Left forelimb (tissue), 1 donor: Measurements from ENCODE around the gene ADAMTS2.

Experiments used
- DNase-seq: peaks from one replicate; pipeline ENCODE4 v3.0.0-alpha.2; 2018; ENCODE audit warnings: low spot score

The ADAMTS2 gene

DNA sequence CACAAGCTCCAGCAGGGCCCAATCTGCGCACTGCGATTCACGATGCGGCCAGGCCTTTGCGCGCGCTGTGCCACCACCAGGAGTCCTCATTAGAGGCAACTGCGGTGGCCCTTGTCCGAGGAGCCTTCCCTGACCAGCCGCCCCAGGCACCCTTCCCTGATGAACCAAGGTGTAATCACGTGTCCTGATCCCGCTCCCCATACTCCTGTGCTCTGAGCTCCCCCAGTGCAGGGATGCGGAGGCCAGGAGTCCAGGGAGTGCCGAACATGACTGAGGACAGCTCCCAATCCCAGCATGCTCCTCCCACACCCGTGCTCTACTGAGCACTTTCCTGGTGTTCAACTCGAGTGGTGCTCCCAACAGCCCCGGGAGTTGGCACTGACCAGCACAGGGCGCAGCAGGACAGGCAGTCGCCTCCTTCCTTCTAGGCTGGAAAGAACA is 150.3 kb downstream of the ADAMTS2 start:
- DNase-seq, result no peak

GRCh38 chr5:179194201-179194910 is 150.9 kb downstream of the ADAMTS2 start:
- DNase-seq, result no peak

GRCh38 chr5:179193746-179194145 is 151.5 kb downstream of the ADAMTS2 start:
- no peak for DNase-seq

GRCh38 chr5:179192891-179193470 is 152.3 kb downstream of the ADAMTS2 start:
- DNase-seq, result no peak

DNA sequence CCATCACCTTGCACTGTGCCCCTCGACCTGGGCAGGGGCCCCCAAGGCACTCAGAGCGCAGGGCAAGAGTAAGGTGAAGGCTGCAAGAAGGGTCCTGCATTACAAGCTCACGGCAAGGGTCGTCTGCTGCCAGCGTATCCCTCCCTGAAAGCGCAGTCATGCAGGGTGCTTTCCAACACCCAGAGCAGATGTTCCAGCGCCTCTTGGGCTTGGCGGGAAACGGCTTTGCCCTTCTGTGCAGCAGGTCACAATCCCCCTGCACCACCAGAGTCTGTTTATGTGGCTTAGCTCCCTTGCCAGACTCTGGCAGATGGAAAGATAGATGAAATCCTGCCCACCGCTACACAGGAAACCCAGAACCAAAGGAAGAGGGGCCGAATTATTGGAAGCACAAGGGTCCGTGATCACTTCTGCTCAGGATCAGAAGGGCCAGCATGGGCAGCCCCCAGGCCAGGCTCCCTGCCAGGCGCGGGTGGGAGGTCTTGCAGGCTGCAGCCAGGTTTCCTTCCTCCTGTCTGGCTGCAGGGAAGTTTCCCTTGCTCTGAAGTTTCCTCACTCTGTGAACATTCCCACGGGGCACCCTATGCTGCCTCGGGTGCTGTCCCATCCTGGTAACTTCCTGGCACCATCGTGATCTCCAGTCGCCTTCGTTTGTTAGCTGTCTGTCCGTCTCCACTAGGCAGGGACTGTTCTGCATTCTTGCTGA is 152.9 kb downstream of the ADAMTS2 start:
- no peak for DNase-seq

DNA sequence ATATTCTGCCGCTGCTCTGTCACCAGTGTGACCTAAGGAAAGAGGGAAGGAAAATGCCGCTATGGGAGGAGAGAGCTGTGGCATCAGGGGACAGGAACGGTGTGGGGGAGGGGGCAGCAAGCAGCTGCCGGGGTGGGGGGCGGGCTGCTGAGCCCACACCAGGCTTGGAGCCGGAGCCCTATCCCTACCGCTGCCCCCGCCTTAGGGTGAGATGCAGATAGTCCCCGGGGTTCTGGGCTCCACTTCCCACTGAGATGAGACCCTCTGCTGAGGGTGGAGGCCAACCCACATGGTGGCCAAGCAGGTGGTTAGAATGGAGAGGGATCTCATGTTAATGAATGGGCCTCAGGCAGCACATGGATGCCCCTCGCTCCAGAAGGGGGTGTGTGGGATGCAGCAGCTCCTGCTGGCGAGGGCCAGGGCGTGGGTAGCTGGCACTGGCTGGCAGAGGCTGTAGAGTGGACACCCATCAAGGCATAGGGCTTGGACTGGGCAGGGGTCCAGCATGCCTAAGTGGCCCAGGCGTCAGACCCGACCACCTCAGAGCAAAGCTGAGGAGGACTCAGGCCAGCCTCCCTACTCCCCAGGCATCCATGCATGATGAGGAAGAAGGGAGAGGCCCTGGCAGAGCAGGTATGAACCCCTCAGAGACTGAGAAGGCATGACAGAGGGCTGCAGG is 153.6 kb downstream of the ADAMTS2 start:
- DNase-seq, result no peak

GRCh38 chr5:179190851-179191505 is 154.3 kb downstream of the ADAMTS2 start:
- DNase-seq, result no peak

- DNase-seq, result no peak
Observed at GRCh38 chr5:179188636-179189035, 156.6 kb downstream of the ADAMTS2 start.

- DNase-seq, result no peak
Observed at GRCh38 chr5:179187681-179188575, 157.3 kb downstream of the ADAMTS2 start.

GRCh38 chr5:179187229-179187678 is 158.0 kb downstream of the ADAMTS2 start:
- DNase-seq, result no peak

DNA sequence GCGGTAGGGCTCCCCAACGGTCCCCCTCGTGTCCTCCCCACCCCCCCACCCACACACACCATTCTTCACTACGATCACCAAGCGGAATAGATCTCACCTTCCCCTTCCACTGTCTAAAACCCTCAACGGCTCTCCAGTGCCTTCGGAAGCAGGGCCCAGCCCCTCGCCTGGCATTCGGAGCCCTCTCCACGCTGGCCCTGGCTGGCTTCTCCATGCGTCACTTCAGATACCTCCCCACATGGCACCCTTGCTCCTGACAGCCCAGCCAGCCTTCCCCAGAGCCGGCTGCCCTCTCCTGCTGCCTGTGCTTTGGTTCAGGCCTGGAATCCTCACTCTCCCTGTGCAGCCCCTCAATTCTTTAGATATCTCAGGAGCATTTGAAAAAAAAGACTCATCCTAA is 158.5 kb downstream of the ADAMTS2 start:
- no peak for DNase-seq

DNA sequence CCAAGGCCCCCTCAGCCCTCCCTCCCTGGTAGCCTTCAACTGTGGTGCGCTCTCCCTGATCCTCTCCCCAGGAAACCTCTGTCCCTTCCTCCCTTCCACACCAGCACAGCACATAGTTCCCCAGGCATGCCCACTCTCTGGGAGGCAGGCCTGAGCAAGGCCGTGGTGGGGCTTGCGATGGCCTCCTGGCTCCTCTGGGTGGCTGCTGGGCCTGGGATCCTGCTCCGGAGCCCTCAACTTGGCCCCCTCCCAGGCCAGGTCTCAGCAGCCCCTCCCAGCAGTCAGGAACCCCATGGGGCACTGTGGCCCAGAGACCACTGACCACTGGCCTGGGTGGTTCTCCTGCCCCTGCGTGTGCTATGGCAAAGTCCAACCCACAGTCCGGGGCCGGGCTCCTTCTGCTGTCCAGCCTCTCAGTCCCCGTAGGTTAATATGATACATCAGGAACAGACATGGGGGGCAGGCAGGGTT is 159.3 kb downstream of the ADAMTS2 start:
- DNase-seq, result no peak

DNA sequence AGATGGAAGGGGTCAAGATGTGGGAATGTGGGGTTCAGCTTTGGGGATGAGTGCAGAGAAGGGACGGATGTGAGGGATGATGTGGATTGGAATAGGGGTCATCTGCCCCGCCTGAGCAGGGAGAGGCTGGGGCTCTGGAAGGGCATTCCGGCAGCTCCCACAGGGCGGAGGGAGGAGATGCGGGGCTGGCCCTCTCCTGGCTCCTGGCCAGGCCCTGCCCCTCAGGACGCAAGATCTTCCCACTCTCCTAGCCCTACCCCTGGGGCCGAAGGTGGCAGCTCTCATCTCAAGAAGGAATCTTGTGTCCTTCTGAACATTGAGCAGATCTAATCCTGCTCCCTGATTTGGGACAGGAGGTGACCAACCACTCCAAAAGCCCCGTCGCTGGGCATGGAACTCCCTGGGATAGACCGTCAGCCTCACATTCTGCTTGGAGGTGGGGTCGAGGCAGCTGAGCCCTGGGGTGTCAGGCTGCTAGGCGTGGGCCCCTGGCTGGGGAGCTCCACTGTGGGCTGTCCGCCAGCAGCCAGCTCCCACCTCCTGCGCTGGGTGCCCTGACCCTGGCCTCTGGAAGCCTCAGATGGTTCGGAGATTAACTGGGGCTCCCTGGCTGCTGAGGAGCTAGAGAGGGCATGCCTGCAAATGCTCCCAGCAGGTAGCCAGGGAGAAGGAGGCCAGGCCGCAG is 159.9 kb downstream of the ADAMTS2 start:
- DNase-seq, result no peak

DNA sequence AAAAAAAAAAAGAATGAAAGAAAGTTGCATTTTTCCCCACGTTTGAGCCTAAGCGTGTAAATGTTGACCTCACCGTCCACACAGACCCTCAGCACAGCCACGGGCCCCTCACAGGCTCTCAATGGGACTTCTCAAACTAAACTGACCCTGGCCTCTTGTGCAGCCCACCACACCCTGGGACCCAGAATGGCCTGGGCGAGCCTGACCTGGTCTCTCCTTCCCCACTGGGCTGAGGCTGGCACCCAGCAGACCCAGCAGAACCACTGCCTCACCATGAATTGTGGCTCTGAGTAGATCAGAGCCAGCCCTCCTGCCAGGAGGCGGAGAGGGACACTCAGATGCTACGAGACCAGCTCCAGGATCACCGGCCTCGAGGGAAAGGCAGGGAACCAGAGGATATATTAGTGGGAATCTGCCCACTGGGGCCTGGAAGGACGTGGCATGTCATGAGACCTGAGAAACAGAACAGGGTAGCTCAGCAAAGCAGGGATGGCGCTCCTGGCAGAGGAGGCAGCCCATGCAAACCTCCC is 160.7 kb downstream of the ADAMTS2 start:
- no peak for DNase-seq

DNA sequence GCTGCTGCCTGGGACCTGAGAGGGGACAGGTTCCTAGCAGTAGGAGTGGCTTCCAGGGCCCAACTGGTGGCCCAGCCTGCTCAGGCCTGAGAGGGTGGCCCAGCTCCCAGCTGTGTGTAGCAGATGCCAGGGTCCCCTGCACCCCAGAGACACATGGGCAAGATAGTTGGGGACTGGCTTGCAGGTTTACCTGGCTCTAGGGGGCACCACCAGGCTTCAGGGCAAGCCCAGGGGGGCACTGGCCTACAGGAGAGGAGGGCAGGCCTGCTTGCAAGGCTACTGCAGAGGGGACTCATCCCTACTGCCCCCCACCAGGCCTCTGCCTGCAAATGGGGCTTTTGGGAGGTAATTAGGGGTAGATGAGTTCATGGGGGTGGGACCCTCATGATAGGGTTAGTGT is 161.8 kb downstream of the ADAMTS2 start:
- no peak for DNase-seq

GRCh38 chr5:179182601-179183000 is 162.7 kb downstream of the ADAMTS2 start:
- no peak for DNase-seq

DNA sequence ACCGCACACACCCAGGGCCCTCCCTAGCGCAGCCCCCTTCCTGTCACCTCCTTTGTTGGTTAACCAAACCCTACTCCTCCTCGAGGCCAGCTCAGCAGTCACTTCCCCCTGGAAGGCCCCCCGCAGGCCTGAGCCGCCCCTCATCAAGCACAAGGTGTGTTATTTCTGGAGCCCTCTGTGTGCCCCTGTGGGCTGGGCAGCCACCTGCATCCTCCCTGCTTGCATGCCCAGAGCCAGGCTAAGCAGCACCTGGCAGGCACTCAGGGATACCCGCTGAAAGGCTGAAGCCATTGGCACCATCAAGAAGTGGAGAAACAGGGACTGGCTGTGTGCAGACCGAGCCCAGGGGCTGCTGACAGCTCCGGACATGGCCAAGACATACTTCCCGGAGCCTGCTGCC is 163.3 kb downstream of the ADAMTS2 start:
- DNase-seq, result no peak

- DNase-seq, result no peak
Observed at GRCh38 chr5:179180921-179181645, 164.2 kb downstream of the ADAMTS2 start.

DNA sequence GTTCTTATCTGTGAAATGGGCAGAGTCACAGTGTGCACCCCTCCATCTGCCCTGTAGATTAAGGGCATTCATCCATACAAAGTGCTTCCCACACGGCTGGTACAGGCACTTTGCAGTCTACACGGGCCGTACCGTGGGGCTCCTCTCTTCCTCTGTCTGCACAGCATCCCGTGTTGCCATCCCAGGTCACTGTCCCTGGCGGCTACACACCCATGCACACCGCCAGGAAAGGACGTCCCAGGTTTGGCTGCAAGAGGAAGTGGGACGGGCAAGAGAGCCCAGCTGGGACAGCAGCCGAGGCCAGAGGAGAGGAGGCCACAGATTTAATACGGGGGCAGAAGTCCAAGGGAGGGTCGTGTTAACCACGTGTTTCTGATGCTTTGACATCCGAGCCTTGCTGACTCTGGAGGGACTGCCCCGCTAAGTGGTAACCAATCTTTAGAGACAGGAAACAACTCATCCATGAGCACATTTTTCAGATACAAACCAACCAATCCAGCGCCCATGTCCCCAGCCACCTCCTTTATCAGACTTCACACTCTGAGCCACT is 165.1 kb downstream of the ADAMTS2 start:
- DNase-seq, result no peak
